ENCODE measurements around the gene AASS. TPM values are rescaled to one million over a fixed set of nuclear protein-coding genes. Genes with fewer than 3 reads are reported as not detected.

AASS gene
- total RNA-seq, 4 donors from 2014 or later: 27.4 to 63.6 (median 38.1) TPM

GRCh38 chr7:122100021-122100420 lies 44.0 kb downstream of the AASS start:
- Histone ChIP-seq H3K36me3 (peaks cover 13 to 69% (median 25%) of the 10 kb centered on the region in 4 donors), H3K4me3 (no peak overlapping the region), H3K4me1 (no peaks in the 10 kb centered on the region), H3K27me3 (no peaks in the 10 kb centered on the region), H3K9me3 (peaks cover 0 to 26% (median 21%) of the 10 kb centered on the region in 4 donors), H3K27ac (replicated peaks in 1 of 4) (no peak overlapping the region)
- 67% methylated on average over 3 of the region's 3 CpGs for WGBS
- TF ChIP-seq CTCF (IDR thresholded peaks at IDR 0.05) (no peak), EP300 (IDR thresholded peaks at IDR 0.05) (no peak), POLR2A (IDR thresholded peaks at IDR 0.05; ENCODE audit: low read depth) (no peak), POLR2AphosphoS5 (IDR thresholded peaks at IDR 0.05) (no peak)
- intact Hi-C loops (cut with DNase I): no loop called here
- DNase-seq (ENCODE audit: extremely low spot score): no peak

- no peak overlapping the region for H3K4me3 ChIP-seq
- DNase-seq (ENCODE audit: extremely low spot score): no peak
- intact Hi-C loops (cut with DNase I): no loop called here
- H3K36me3 ChIP-seq: peaks cover 5 to 50% (median 20%) of the 10 kb centered on the region in 4 donors
- no peaks in the 10 kb centered on the region for H3K9me3 ChIP-seq
- no peak for TF ChIP-seq CTCF (IDR thresholded peaks at IDR 0.05)
- no peak for TF ChIP-seq POLR2A (IDR thresholded peaks at IDR 0.05; ENCODE audit: low read depth)
- TF ChIP-seq POLR2AphosphoS5 (IDR thresholded peaks at IDR 0.05): no peak
- no peak for TF ChIP-seq EP300 (IDR thresholded peaks at IDR 0.05)
- 80% methylated on average over 4 of the region's 4 CpGs for WGBS
- H3K27ac ChIP-seq (replicated peaks in 1 of 4): no peak overlapping the region
- H3K27me3 ChIP-seq: no peaks in the 10 kb centered on the region
- H3K4me1 ChIP-seq: no peaks in the 10 kb centered on the region
Observed at GRCh38 chr7:122095642-122096041, 48.4 kb downstream of the AASS start.

GRCh38 chr7:122094549-122094948 lies 49.5 kb downstream of the AASS start:
- intact Hi-C loops (cut with DNase I): no loop called here
- Histone ChIP-seq H3K27ac (replicated peaks in 1 of 4) (no peak overlapping the region), H3K36me3 (peaks cover 7 to 50% (median 18%) of the 10 kb centered on the region in 4 donors), H3K9me3 (no peaks in the 10 kb centered on the region), H3K4me3 (no peak overlapping the region), H3K4me1 (no peaks in the 10 kb centered on the region), H3K27me3 (no peaks in the 10 kb centered on the region)
- TF ChIP-seq CTCF (IDR thresholded peaks at IDR 0.05): no peak
- no peak for DNase-seq (ENCODE audit: extremely low spot score)
- 100% methylated on average over 1 of the region's 1 CpG for WGBS

- intact Hi-C loops (cut with DNase I): no loop called here
- no peaks in the 10 kb centered on the region for H3K9me3 ChIP-seq
- no peak for DNase-seq (ENCODE audit: extremely low spot score)
- H3K27ac ChIP-seq (replicated peaks in 1 of 4): no peak overlapping the region
- no peaks in the 10 kb centered on the region for H3K27me3 ChIP-seq
- H3K4me3 ChIP-seq: no peak overlapping the region
- no peaks in the 10 kb centered on the region for H3K4me1 ChIP-seq
- 95% methylated on average over 6 of the region's 6 CpGs for WGBS
- TF ChIP-seq POLR2AphosphoS5 (IDR thresholded peaks at IDR 0.05) (no peak), CTCF (IDR thresholded peaks at IDR 0.05) (peak; percentile 60 to 91 (median 70)), POLR2A (IDR thresholded peaks at IDR 0.05; ENCODE audit: low read depth) (no peak)
- H3K36me3 ChIP-seq: peaks cover 7 to 55% (median 31%) of the 10 kb centered on the region in 4 donors
Observed at GRCh38 chr7:122092964-122093797, 50.9 kb downstream of the AASS start.

GRCh38 chr7:122082670-122083069 lies 61.4 kb downstream of the AASS start:
- DNase-seq (ENCODE audit: extremely low spot score): no peak
- H3K36me3 ChIP-seq: peaks cover 40 to 87% (median 52%) of the 10 kb centered on the region in 4 donors
- WGBS: 90% methylated on average over 2 of the region's 2 CpGs
- H3K4me3 ChIP-seq: no peak overlapping the region
- H3K27me3 ChIP-seq: no peaks in the 10 kb centered on the region
- H3K9me3 ChIP-seq: no peaks in the 10 kb centered on the region
- no peaks in the 10 kb centered on the region for H3K4me1 ChIP-seq
- intact Hi-C loops (cut with DNase I): no loop called here
- TF ChIP-seq EP300 (IDR thresholded peaks at IDR 0.05) (no peak), CTCF (IDR thresholded peaks at IDR 0.05) (no peak), POLR2AphosphoS5 (IDR thresholded peaks at IDR 0.05) (no peak), POLR2A (IDR thresholded peaks at IDR 0.05; ENCODE audit: low read depth) (no peak)
- H3K27ac ChIP-seq (replicated peaks in 1 of 4): no peak overlapping the region
